T-cell (primary cell): Measurements from ENCODE around the gene STAMBPL1. TPM values are rescaled to one million over a fixed set of nuclear protein-coding genes. Genes with fewer than 3 reads are reported as not detected.

Experiments used
- ATAC-seq, 4 experiments: fragments of 200-7000 bp in 3 of 4; fragments of 150-1000 bp in 1 of 4; cut with Tn5 transposase; replicated peaks in 1 of 4; 1 replicate in 3 of 4; 2 replicates in 1 of 4; pipeline ENCODE4 v1.10.0; 2021; ENCODE audit warnings: moderate library complexity in 3 of 4, mild to moderate bottlenecking in 2 of 4, moderate number of reproducible peaks in 1 of 4
- CTCF ChIA-PET, 2 donors: fragments of 300-600 bp; sonication (Branson Sonifier 250); formaldehyde crosslinking; loops; one replicate each; lab custom pipeline; 2022; ENCODE audit warnings: antibody characterized with exemption in 2 of 2; lab: Charles Lee
- POLR2A ChIA-PET, 2 donors: fragments of 300-600 bp; sonication (Branson Sonifier 250); formaldehyde crosslinking; loops; one replicate each; lab custom pipeline; 2022; ENCODE audit warnings: antibody characterized with exemption in 2 of 2; lab: Charles Lee
- DNase-seq, 35 experiments: peaks; one replicate each; pipeline versions ENCODE4 v3.0.0 to v3.0.0-alpha.2; 2013 to 2023
- H3K27ac ChIP-seq: one replicate; pipeline ENCODE4 v1.5.1; 2013; ENCODE audit warnings: low read length
- H3K27me3 ChIP-seq, 2 experiments: replicated peaks in 1 of 2; 1 replicate in 1 of 2; 2 replicates in 1 of 2; pipeline versions ENCODE4 v1.6.1 to v1.7.0; 2013; ENCODE audit warnings: low read length in 1 of 2, mixed read lengths in 1 of 2; ENCODE audit not compliant: control insufficient read depth in 2 of 2, insufficient read depth in 2 of 2; ENCODE audit errors: extremely low read depth in 1 of 2
- H3K36me3 ChIP-seq, 2 donors: 1 replicate in 1 of 2; 2 replicates in 1 of 2; pipeline versions ENCODE4 v1.6.1 to v1.7.0; 2013; ENCODE audit warnings: low read length in 1 of 2; ENCODE audit not compliant: control insufficient read depth in 2 of 2, insufficient read depth in 1 of 2; ENCODE audit errors: extremely low read depth in 1 of 2
- H3K4me1 ChIP-seq, 2 experiments: 1 replicate in 1 of 2; 2 replicates in 1 of 2; pipeline versions ENCODE4 v1.6.1 to v1.7.0; 2013; ENCODE audit warnings: low read length in 2 of 2, mixed read lengths in 1 of 2; ENCODE audit not compliant: insufficient read depth in 2 of 2, control insufficient read depth in 1 of 2; ENCODE audit errors: extremely low read depth in 1 of 2
- H3K4me3 ChIP-seq, 2 donors: 1 replicate in 1 of 2; 2 replicates in 1 of 2; pipeline versions ENCODE4 v1.5.1 to v1.7.0; 2013; ENCODE audit warnings: mild to moderate bottlenecking in 2 of 2, low read length in 1 of 2, moderate library complexity in 1 of 2; ENCODE audit not compliant: control insufficient read depth in 1 of 2; ENCODE audit errors: extremely low read depth in 1 of 2
- H3K9me3 ChIP-seq: 2 replicates; pipeline ENCODE4 v1.7.0; 2013
- H3K27ac Mint-ChIP-seq, 2 donors: one replicate each; pipeline ENCODE4 v1.8.0; 2020 to 2021; ENCODE audit warnings: mild to moderate bottlenecking in 2 of 2, mixed read lengths in 2 of 2
- H3K27me3 Mint-ChIP-seq, 2 donors: one replicate each; pipeline ENCODE4 v1.8.0; 2021 to 2022; ENCODE audit warnings: mixed read lengths in 2 of 2
- H3K36me3 Mint-ChIP-seq: one replicate; pipeline ENCODE4 v1.8.0; 2021; ENCODE audit warnings: mixed read lengths
- H3K4me1 Mint-ChIP-seq, 3 donors: one replicate each; pipeline ENCODE4 v1.8.0; 2020 to 2022; ENCODE audit warnings: mixed read lengths in 3 of 3, mild to moderate bottlenecking in 1 of 3
- H3K4me3 Mint-ChIP-seq, 3 donors: one replicate each; pipeline ENCODE4 v1.8.0; 2020 to 2022; ENCODE audit warnings: mild to moderate bottlenecking in 3 of 3, mixed read lengths in 3 of 3, moderate library complexity in 3 of 3
- H3K9me3 Mint-ChIP-seq, 3 donors: one replicate each; pipeline ENCODE4 v1.8.0; 2020 to 2022; ENCODE audit warnings: mixed read lengths in 3 of 3
- WGBS: methylation state at CpG from one replicate; pipeline ENCODE4 v1.1.5; 2013; ENCODE audit warnings: missing lambda C conversion rate; ENCODE audit not compliant: insufficient coverage; 5-methylcytosine and 5-hydroxymethylcytosine counted together
- total RNA-seq, 35 experiments: library from RNA in 6 of 35; stranded (reverse) in 6 of 35; fragments of 120-200 nt in 1 of 35; gene quantifications; one replicate each; pipeline versions ENCODE4 v1.2.1 to v1.2.4 and lab custom pipeline; 2013 to 2026

STAMBPL1 gene
- total RNA-seq, 5 donors from 2014 or later (not counting 1 experiment from before 2014, with no cell fraction given), result 27.5 to 37.8 (median 34.5) TPM

DNA sequence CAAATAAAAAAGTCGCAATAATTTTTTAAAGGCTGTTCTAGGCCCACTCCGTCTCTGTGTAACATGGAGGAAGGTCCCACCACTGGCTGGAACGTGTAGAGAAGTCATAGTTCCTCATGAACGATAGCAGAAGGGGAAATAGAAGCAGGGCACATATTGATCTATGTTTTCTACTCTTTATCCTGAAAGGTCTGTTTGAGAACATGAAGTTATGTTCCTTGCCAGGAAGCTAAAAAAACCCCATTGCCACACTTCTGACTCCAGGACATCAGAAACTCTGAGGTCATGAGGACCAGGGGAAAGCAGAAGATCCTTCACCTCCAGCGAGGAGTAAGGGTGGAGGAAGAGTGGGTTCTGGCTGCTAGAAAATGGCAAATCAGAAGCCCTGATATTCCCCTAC is 39.2 kb upstream of the STAMBPL1 start:
- peaks cover 0 to under 1% of the 10 kb centered on the region in 2 experiments for H3K4me1 ChIP-seq
- Mint-ChIP-seq H3K9me3 (no peaks in the 10 kb centered on the region), H3K4me3 (no peak overlapping the region), H3K4me1 (peaks cover 0 to 3% (median 0%) of the 10 kb centered on the region in 3 donors), H3K27ac (no peak overlapping the region), H3K36me3 (no peaks in the 10 kb centered on the region), H3K27me3 (peaks cover 0 to 3% of the 10 kb centered on the region in 2 donors)
- H3K4me3 ChIP-seq, result no peak overlapping the region
- no peaks in the 10 kb centered on the region for H3K9me3 ChIP-seq
- 93% methylated on average over 3 of the region's 5 CpGs for WGBS
- H3K27me3 ChIP-seq, result no peaks in the 10 kb centered on the region
- POLR2A ChIA-PET, result no interaction called here
- ATAC-seq, result no peak
- DNase-seq, result no peak
- CTCF ChIA-PET, result interaction anchor here in 1 of 2 donors (0.7 to 0.8 kb wide), 2 partner anchors 16 to 41 kb away, joined by 3 read pairs; no protein-coding TSS in a partner anchor
- no peak overlapping the region for H3K27ac ChIP-seq
- no peaks in the 10 kb centered on the region for H3K36me3 ChIP-seq

DNA sequence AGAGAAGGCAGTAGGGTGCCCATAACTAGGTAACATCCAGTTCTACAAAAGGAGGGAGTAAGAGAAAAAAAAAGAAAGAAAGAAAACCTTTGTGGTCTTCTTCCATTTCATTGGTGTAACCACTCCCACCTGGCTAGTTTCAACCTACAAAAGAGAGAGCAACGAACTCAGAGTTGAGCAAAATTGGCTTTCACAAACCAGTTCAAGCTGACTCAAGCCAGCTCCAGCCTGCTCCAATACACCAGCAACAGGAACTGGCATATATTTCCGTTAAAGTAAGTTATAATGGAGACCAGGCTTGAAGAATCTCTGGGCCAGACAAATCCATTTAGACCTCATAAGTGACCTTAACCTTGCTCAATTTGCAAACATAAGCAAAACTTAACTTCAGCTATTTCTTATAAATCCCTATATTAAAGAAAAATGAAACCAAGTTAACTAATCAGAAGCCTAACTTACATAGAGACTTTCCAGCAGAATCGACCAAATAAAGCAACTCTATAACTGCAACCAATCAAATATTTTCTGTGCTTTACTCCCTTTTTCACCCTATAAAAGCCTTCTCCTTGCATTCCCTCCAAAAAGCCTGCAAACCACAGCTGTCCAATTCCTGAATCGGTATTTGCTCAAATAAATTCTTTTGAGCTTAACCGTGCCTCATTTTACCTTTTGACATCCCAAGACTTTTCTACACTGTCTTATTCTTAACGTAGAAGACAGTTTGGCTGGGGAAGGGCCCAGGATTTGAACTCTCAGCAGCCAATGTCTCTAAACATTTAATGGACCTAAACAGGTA is 38.5 kb upstream of the STAMBPL1 start:
- H3K9me3 Mint-ChIP-seq, result no peaks in the 10 kb centered on the region
- Histone ChIP-seq H3K4me1 (no peaks in the 10 kb centered on the region), H3K9me3 (no peaks in the 10 kb centered on the region), H3K4me3 (no peak overlapping the region), H3K27ac (no peak overlapping the region), H3K27me3 (no peaks in the 10 kb centered on the region), H3K36me3 (no peaks in the 10 kb centered on the region)
- DNase-seq (no peak), ATAC-seq (no peak)
- peaks cover 0 to 3% (median 0%) of the 10 kb centered on the region in 3 donors for H3K4me1 Mint-ChIP-seq
- no peak overlapping the region for H3K4me3 Mint-ChIP-seq
- CTCF ChIA-PET, result no interaction called here
- POLR2A ChIA-PET, result interaction anchor here in 1 of 2 donors (0.7 kb wide), 1 partner anchor 9 kb away, joined by 3 read pairs; no protein-coding TSS in a partner anchor
- no peaks in the 10 kb centered on the region for H3K36me3 Mint-ChIP-seq
- WGBS, result 92% methylated on average over 2 of the region's 6 CpGs
- no peak overlapping the region for H3K27ac Mint-ChIP-seq
- H3K27me3 Mint-ChIP-seq, result peaks cover 0 to 3% of the 10 kb centered on the region in 2 donors

DNA sequence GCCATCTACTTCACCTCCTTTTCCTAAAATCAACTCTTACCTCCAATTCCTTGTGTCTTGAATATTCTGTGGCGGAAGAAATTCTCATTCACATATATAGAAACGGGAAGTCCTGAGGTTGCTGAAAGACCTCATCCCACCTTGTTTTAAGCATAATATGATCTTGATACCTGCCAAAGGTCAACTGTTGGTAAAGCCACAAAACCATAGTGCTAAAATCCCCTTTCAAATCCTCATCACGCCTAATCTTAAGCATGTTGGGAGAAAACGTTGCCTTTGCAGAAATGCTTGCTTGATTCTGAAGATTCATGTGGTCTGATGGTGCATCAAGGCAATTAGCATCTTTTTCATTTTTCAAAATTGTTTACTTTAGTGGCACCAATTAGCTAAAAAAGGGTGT is 36.9 kb upstream of the STAMBPL1 start:
- Histone ChIP-seq H3K27ac (no peak overlapping the region), H3K36me3 (no peaks in the 10 kb centered on the region), H3K4me3 (no peak overlapping the region), H3K4me1 (no peaks in the 10 kb centered on the region), H3K9me3 (no peaks in the 10 kb centered on the region), H3K27me3 (no peaks in the 10 kb centered on the region)
- ChIA-PET CTCF (no interaction called here), POLR2A (interaction anchor here in 1 of 2 donors (0.6 kb wide), 1 partner anchor 112 kb away, joined by 3 read pairs; no protein-coding TSS in a partner anchor)
- Mint-ChIP-seq H3K4me3 (no peak overlapping the region), H3K27ac (no peak overlapping the region), H3K27me3 (peaks cover 0 to 3% of the 10 kb centered on the region in 2 donors), H3K36me3 (no peaks in the 10 kb centered on the region), H3K4me1 (peaks cover 0 to 3% (median under 1%) of the 10 kb centered on the region in 3 donors), H3K9me3 (no peaks in the 10 kb centered on the region)
- 67% methylated on average over 1 of the region's 4 CpGs for WGBS
- DNase-seq (no peak), ATAC-seq (no peak)

DNA sequence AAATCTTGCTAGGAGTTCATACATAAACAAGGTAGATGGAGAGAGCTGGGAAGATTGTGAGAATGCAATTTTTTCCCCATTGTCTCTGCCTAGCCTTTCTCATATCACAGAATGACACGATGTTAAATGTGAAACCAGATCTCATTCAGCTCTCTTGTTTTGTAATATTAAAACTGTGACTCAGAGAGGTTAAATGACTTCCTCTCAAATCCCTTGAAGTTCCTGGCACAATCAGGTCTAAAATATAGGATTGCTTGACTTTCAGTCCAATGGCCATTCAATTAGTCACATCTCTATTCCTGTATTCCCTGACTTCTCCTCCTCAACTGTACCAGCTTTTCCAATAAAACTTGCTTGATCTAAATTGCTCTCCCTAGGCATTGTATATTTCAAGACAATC is 31.5 kb upstream of the STAMBPL1 start:
- Mint-ChIP-seq H3K27me3 (peaks cover 0 to 3% of the 10 kb centered on the region in 2 donors), H3K36me3 (no peaks in the 10 kb centered on the region), H3K4me3 (no peak overlapping the region), H3K9me3 (no peaks in the 10 kb centered on the region), H3K27ac (no peak overlapping the region), H3K4me1 (peaks cover 7 to 10% (median 8%) of the 10 kb centered on the region in 3 donors)
- DNase-seq, result no peak
- Histone ChIP-seq H3K27ac (no peak overlapping the region), H3K4me3 (no peak overlapping the region), H3K4me1 (peaks cover 0 to 3% of the 10 kb centered on the region in 2 experiments), H3K36me3 (no peaks in the 10 kb centered on the region), H3K27me3 (no peaks in the 10 kb centered on the region), H3K9me3 (no peaks in the 10 kb centered on the region)
- ChIA-PET CTCF (interaction anchor here in 1 of 2 donors (0.7 to 0.9 kb wide), 2 partner anchors 13 to 84 kb away, joined by 3 to 5 read pairs; no protein-coding TSS in a partner anchor), POLR2A (interaction anchor here in 1 of 2 donors (0.6 kb wide), 1 partner anchor 400 kb away, joined by 3 read pairs; no protein-coding TSS in a partner anchor)
- no CpG with 5 or more reads among the region's 1 CpG for WGBS
- no peak for ATAC-seq

DNA sequence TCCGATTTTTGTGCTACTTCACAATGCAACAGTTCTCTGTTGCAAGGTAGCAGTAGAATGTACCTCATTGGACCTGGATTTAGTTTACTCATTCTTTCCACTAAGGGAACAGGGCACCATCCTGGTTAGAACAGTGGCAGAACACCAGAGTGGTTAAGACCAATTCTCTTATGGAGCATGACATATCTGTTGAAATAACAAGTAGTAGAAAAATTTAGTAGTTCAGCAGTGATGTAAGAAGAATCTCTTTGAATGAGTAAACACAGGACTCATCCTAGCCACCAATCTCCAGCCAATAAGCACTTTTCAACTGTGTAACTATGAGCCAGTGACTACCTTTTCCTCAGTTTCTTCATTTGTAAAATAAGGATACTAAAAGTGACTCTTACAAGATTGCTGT is 30.8 kb upstream of the STAMBPL1 start:
- Mint-ChIP-seq H3K27ac (no peak overlapping the region), H3K4me3 (no peak overlapping the region), H3K9me3 (no peaks in the 10 kb centered on the region), H3K27me3 (peaks cover 0 to 3% of the 10 kb centered on the region in 2 donors), H3K36me3 (no peaks in the 10 kb centered on the region), H3K4me1 (peaks cover 7 to 10% (median 8%) of the 10 kb centered on the region in 3 donors)
- H3K27me3 ChIP-seq, result no peaks in the 10 kb centered on the region
- DNase-seq (no peak), ATAC-seq (no peak)
- no peak overlapping the region for H3K4me3 ChIP-seq
- no CpG with 5 or more reads among the region's 1 CpG for WGBS
- no peaks in the 10 kb centered on the region for H3K9me3 ChIP-seq
- ChIA-PET CTCF (no interaction called here), POLR2A (interaction anchor here in 1 of 2 donors (0.6 kb wide), 1 partner anchor 133 kb away, joined by 3 read pairs; no protein-coding TSS in a partner anchor)
- H3K27ac ChIP-seq, result no peak overlapping the region
- peaks cover 0 to 3% of the 10 kb centered on the region in 2 experiments for H3K4me1 ChIP-seq
- H3K36me3 ChIP-seq, result no peaks in the 10 kb centered on the region

DNA sequence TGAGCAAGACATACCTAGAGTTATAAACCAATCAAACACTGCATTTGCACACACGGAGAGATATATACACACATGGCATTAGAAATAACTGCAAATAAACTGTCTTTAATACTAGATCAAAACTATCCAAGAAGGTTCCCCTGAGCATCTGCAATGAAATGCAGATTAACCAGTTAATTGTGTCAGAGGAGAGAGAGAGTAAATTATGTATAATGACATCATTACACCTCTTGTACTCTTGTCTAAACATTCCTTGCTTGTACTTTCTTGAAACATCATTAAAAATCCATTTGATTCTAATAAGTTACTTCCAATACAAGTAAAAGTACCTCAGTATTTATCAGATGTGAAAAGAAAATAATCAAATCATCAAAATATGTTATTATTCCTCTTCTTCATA is 29.3 kb upstream of the STAMBPL1 start:
- Mint-ChIP-seq H3K9me3 (no peaks in the 10 kb centered on the region), H3K27ac (no peak overlapping the region), H3K27me3 (no peaks in the 10 kb centered on the region), H3K4me1 (peaks cover 7 to 10% (median 8%) of the 10 kb centered on the region in 3 donors), H3K4me3 (no peak overlapping the region), H3K36me3 (no peaks in the 10 kb centered on the region)
- ChIA-PET CTCF (no interaction called here), POLR2A (no interaction called here)
- DNase-seq (no peak), ATAC-seq (no peak)
- WGBS, result no CpG with 5 or more reads among the region's 1 CpG
- Histone ChIP-seq H3K9me3 (no peaks in the 10 kb centered on the region), H3K4me1 (peaks cover 0 to 3% of the 10 kb centered on the region in 2 experiments), H3K27me3 (no peaks in the 10 kb centered on the region), H3K4me3 (no peak overlapping the region), H3K27ac (no peak overlapping the region), H3K36me3 (no peaks in the 10 kb centered on the region)
